Endometrial microvascular endothelial cells (primary cell): ENCODE data around the gene GPR65. TPM values are rescaled to one million over a fixed set of nuclear protein-coding genes. Genes with fewer than 3 reads are reported as not detected.

ENCODE experiments used
- total RNA-seq: library from RNA; depleted of rRNA; stranded (reverse); fragments of >200 nt; gene quantifications from one replicate; pipeline ENCODE4 v1.2.3, GENCODE V29; 2015; ENCODE audit errors: inconsistent ontology term

Gene GPR65
- total RNA-seq, 1 donor from 2014 or later, result not detected

Other genes with a start within 250 kb of the GPR65 start
- 16.4 TPM for gene GALC, start 12.0 kb upstream of the GPR65 start, total RNA-seq